SK-N-SH (cell line): ENCODE measurements around the gene CDH18. TPM values are rescaled to one million over a fixed set of nuclear protein-coding genes. Genes with fewer than 3 reads are reported as not detected.

Source experiments
- CTCF ChIA-PET: fragments of 300-600, 350-600 bp; formaldehyde crosslinking; extraction: SDS; loops from one replicate; lab custom pipeline; 2021; lab: Yijun Ruan, JAX
- POLR2A ChIA-PET: fragments of 350-600 bp; sonication (Branson Sonifier 250); formaldehyde crosslinking; extraction: SDS; loops from one replicate; lab custom pipeline; 2020; ENCODE audit warnings: antibody characterized with exemption, inconsistent platforms; lab: Yijun Ruan, JAX
- DNase-seq: peaks from one replicate; pipeline ENCODE4 v3.0.0; 2012
- H2AFZ ChIP-seq: fragments of 200-600 bp; sonication (generic); 2 replicates; pipeline ENCODE4 v1.8.1; 2016; ENCODE audit warnings: antibody characterized with exemption, mild to moderate bottlenecking, low read depth
- H3F3A ChIP-seq: fragments of 200-600 bp; sonication (generic); replicated peaks from 2 replicates; pipeline ENCODE3; 2016; ENCODE audit warnings: antibody characterized with exemption, mild to moderate bottlenecking; ENCODE audit not compliant: insufficient read depth
- H3K27ac ChIP-seq, 2 experiments: fragments of 200-500 bp in 1 of 2; fragments of 200-600 bp in 1 of 2; sonication (Bioruptor generic) in 1 of 2; sonication (generic), shearing (Covaris generic) in 1 of 2; 2 replicates each; pipeline versions ENCODE4 v1.5.1 to v1.6.1; 2014 to 2016; ENCODE audit warnings: low read depth in 2 of 2, inconsistent platforms in 1 of 2, low read length in 1 of 2, mild to moderate bottlenecking in 1 of 2, mixed read lengths in 1 of 2
- H3K27me3 ChIP-seq: fragments of 200-600 bp; sonication (generic), shearing (Covaris generic); 2 replicates; pipeline ENCODE4 v1.6.1; 2016; ENCODE audit warnings: mixed run types; ENCODE audit not compliant: insufficient read depth
- H3K36me3 ChIP-seq, 2 experiments: fragments of 200-500 bp in 1 of 2; fragments of 200-600 bp in 1 of 2; sonication (Bioruptor generic) in 1 of 2; sonication (generic) in 1 of 2; replicated peaks in 1 of 2; 2 replicates each; pipeline versions ENCODE3 to v1.5.1; 2014 to 2016; ENCODE audit warnings: low read length in 1 of 2, mild to moderate bottlenecking in 1 of 2; ENCODE audit not compliant: insufficient read depth in 2 of 2, control insufficient read depth in 1 of 2
- H3K4me1 ChIP-seq, 2 experiments: fragments of 200-500 bp in 1 of 2; fragments of 200-600 bp in 1 of 2; sonication (Bioruptor generic) in 1 of 2; sonication (generic), shearing (Covaris generic) in 1 of 2; 2 replicates each; pipeline versions ENCODE4 v1.5.1 to v1.6.1; 2014 to 2016; ENCODE audit warnings: low read depth in 1 of 2, low read length in 1 of 2, mixed run types in 1 of 2; ENCODE audit not compliant: insufficient read depth in 2 of 2, control insufficient read depth in 1 of 2
- H3K4me2 ChIP-seq: fragments of 200-600 bp; sonication (generic), shearing (Covaris generic); 2 replicates; pipeline ENCODE4 v1.6.1; 2017; ENCODE audit warnings: mixed run types
- H3K4me3 ChIP-seq, 2 experiments: fragments of 200-500 bp in 1 of 2; fragments of 200-600 bp in 1 of 2; sonication (Bioruptor generic) in 1 of 2; sonication (generic), shearing (Covaris generic) in 1 of 2; 2 replicates each; pipeline versions ENCODE4 v1.5.1 to v1.8.1; 2014 to 2016; ENCODE audit warnings: low read depth in 2 of 2, inconsistent platforms in 1 of 2, low read length in 1 of 2, mild to moderate bottlenecking in 1 of 2, mixed read lengths in 1 of 2, moderate library complexity in 1 of 2
- H3K79me2 ChIP-seq: fragments of 200-600 bp; sonication (generic); 2 replicates; pipeline ENCODE4 v1.8.1; 2017; ENCODE audit warnings: mild to moderate bottlenecking; ENCODE audit not compliant: insufficient read depth
- H3K9ac ChIP-seq: fragments of 200-600 bp; sonication (generic); 2 replicates; pipeline ENCODE4 v1.6.1; 2017; ENCODE audit warnings: mixed run types
- H3K9me2 ChIP-seq: fragments of 200-600 bp; sonication (generic); 2 replicates; pipeline ENCODE4 v1.6.1; 2017; ENCODE audit warnings: mixed run types
- H3K9me3 ChIP-seq: fragments of 200-600 bp; sonication (generic); 2 replicates; pipeline ENCODE4 v1.6.1; 2017; ENCODE audit warnings: mixed run types, mild to moderate bottlenecking, moderate library complexity
- H4K20me1 ChIP-seq: fragments of 200-600 bp; sonication (generic); 2 replicates; pipeline ENCODE4 v1.6.1; 2017; ENCODE audit warnings: mild to moderate bottlenecking, mixed run types; ENCODE audit not compliant: insufficient read depth
- CHD2 ChIP-seq: fragments of 150-350 bp; IDR thresholded peaks from 2 replicates; pipeline ENCODE4 v1.6.1; 2018; ENCODE audit warnings: low read length; ENCODE audit not compliant: partially characterized antibody
- ELF1 ChIP-seq: IDR thresholded peaks from 2 replicates; pipeline ENCODE4 v1.4.0; 2012
- EP300 ChIP-seq, 2 experiments: IDR thresholded peaks; 2 replicates each; pipeline versions ENCODE4 v1.4.0 to v1.6.1; 2012; ENCODE audit warnings: borderline replicate concordance in 1 of 2, low read depth in 1 of 2, low read length in 1 of 2
- EZH2phosphoT487 ChIP-seq: fragments of 200-600 bp; sonication (generic); IDR thresholded peaks from 2 replicates; pipeline ENCODE4 v1.6.1; 2017; ENCODE audit warnings: low read depth, mixed run types, mild to moderate bottlenecking, antibody characterized with exemption, moderate library complexity, borderline replicate concordance
- FOSL2 ChIP-seq: IDR thresholded peaks from 2 replicates; pipeline ENCODE4 v1.4.0; 2012; ENCODE audit warnings: low read depth, mild to moderate bottlenecking, moderate library complexity, borderline replicate concordance
- FOXJ3 ChIP-seq: sonication (generic); formaldehyde crosslinking; IDR thresholded peaks from 2 replicates; pipeline ENCODE4 v1.5.1; 2020; ENCODE audit warnings: mild to moderate bottlenecking, missing genetic modification reagents
- IRF3 ChIP-seq: fragments of 150-350 bp; IDR thresholded peaks from 2 replicates; pipeline ENCODE4 v1.6.1; 2016; ENCODE audit warnings: mild to moderate bottlenecking, low read depth, low read length
- MEF2A ChIP-seq: IDR thresholded peaks from 2 replicates; pipeline ENCODE4 v1.4.0; 2012; ENCODE audit warnings: low read depth, borderline replicate concordance
- NFIC ChIP-seq: IDR thresholded peaks from 2 replicates; pipeline ENCODE4 v1.4.0; 2012; ENCODE audit warnings: borderline replicate concordance
- PBX3 ChIP-seq: IDR thresholded peaks from 2 replicates; pipeline ENCODE4; 2012
- RAD21 ChIP-seq: IDR thresholded peaks from 2 replicates; pipeline ENCODE4 v1.6.1; 2012; ENCODE audit warnings: mild to moderate bottlenecking, low read length
- RXRA ChIP-seq: IDR thresholded peaks from 2 replicates; pipeline ENCODE4 v1.4.0; 2012; ENCODE audit warnings: low read depth, mild to moderate bottlenecking, borderline replicate concordance
- TAF1 ChIP-seq: IDR thresholded peaks from 2 replicates; pipeline ENCODE4 v1.6.1; 2012; ENCODE audit warnings: low read depth, mild to moderate bottlenecking, low read length, moderate library complexity, borderline replicate concordance
- TCF12 ChIP-seq: IDR thresholded peaks from 2 replicates; pipeline ENCODE4 v1.4.0; 2012
- USF2 ChIP-seq: fragments of 150-350 bp; IDR thresholded peaks from 2 replicates; pipeline ENCODE4 v1.6.1; 2017; ENCODE audit warnings: antibody characterized with exemption, low read length, low read depth, borderline replicate concordance
- WGBS: methylation state at CpG from one replicate; pipeline ENCODE4 v1.1.6; 2017; ENCODE audit warnings: low lambda C conversion rate; 5-methylcytosine and 5-hydroxymethylcytosine counted together
- polyA plus RNA-seq, 3 experiments: library from polyadenylated mRNA; depleted of rRNA; stranded (reverse); fragments of >200 nt; gene quantifications; 2 replicates each; pipeline ENCODE4 v1.2.3, GENCODE V29; 2012

CDH18 gene
- polyA plus RNA-seq, 1 of the 3 experiments (the other 2 are of a cell fraction) = 6.0 TPM

GRCh38 chr5:19555436-19555835, 432.6 kb downstream of the CDH18 start (continued):
- no peak for TF ChIP-seq IRF3
- TF ChIP-seq EZH2phosphoT487 = no peak
- TF ChIP-seq FOSL2 = no peak

GRCh38 chr5:19554524-19554923, 433.5 kb downstream of the CDH18 start:
- ChIA-PET CTCF (no interaction called here), POLR2A (no interaction called here)
- no peaks in the 10 kb centered on the region for H3K9me2 ChIP-seq
- no peaks in the 10 kb centered on the region for H3K27me3 ChIP-seq
- no peaks in the 10 kb centered on the region for H3K36me3 ChIP-seq
- H3K27ac ChIP-seq = no peak overlapping the region
- H3K4me3 ChIP-seq = no peak overlapping the region
- no peaks in the 10 kb centered on the region for H3K79me2 ChIP-seq
- H4K20me1 ChIP-seq = no peaks in the 10 kb centered on the region
- no peak overlapping the region for H2AFZ ChIP-seq
- no peak overlapping the region for H3K4me2 ChIP-seq
- TF ChIP-seq CHD2 (no peak), RAD21 (peak; percentile 31; the same call in 1 of the 2 replicates)
- 14% methylated on average over 1 of the region's 1 CpG for WGBS
- DNase-seq = no peak
- no peaks in the 10 kb centered on the region for H3F3A ChIP-seq
- H3K9me3 ChIP-seq = no peaks in the 10 kb centered on the region
- no peaks in the 10 kb centered on the region for H3K4me1 ChIP-seq
- H3K9ac ChIP-seq = no peak overlapping the region

GRCh38 chr5:19547640-19548039, 440.4 kb downstream of the CDH18 start:
- Histone ChIP-seq H2AFZ (no peak overlapping the region), H3K36me3 (peaks cover 0 to 5% of the 10 kb centered on the region in 2 experiments), H3K9me2 (no peaks in the 10 kb centered on the region), H3K4me3 (no peak overlapping the region), H3K9ac (no peak overlapping the region), H3K4me2 (no peak overlapping the region), H3K27me3 (no peaks in the 10 kb centered on the region), H3F3A (no peaks in the 10 kb centered on the region), H3K27ac (no peak overlapping the region), H3K79me2 (no peaks in the 10 kb centered on the region), H3K9me3 (no peaks in the 10 kb centered on the region), H3K4me1 (no peaks in the 10 kb centered on the region), H4K20me1 (no peaks in the 10 kb centered on the region)
- TF ChIP-seq NFIC (peak; percentile 47), MEF2A (no peak)
- no peak for DNase-seq
- ChIA-PET CTCF (no interaction called here), POLR2A (no interaction called here)
- 2% methylated on average over 3 of the region's 3 CpGs for WGBS

- WGBS = 44% methylated on average over 1 of the region's 1 CpG
These were observed 441.5 kb downstream of the CDH18 start for GRCh38 chr5:19546521-19546920.

More at GRCh38 chr5:19546521-19546920, 441.5 kb downstream of the CDH18 start:
- Histone ChIP-seq H3K9me2 (no peaks in the 10 kb centered on the region), H3K79me2 (no peaks in the 10 kb centered on the region), H3K9ac (no peak overlapping the region), H3K27ac (no peak overlapping the region), H3K27me3 (no peaks in the 10 kb centered on the region), H3K9me3 (no peaks in the 10 kb centered on the region), H3F3A (no peaks in the 10 kb centered on the region), H3K4me1 (no peaks in the 10 kb centered on the region), H3K4me3 (no peak overlapping the region), H4K20me1 (no peaks in the 10 kb centered on the region), H2AFZ (no peak overlapping the region), H3K4me2 (no peak overlapping the region), H3K36me3 (peaks cover 0 to 5% of the 10 kb centered on the region in 2 experiments)
- ChIA-PET CTCF (no interaction called here), POLR2A (no interaction called here)
- no peak for DNase-seq
- TF ChIP-seq FOXJ3 (CRISPR knock-in tag) (no peak), RXRA (no peak), EP300 (IDR thresholded peaks at IDR 0.05; ENCODE audit: borderline replicate concordance in 1 of 2, low read depth in 1 of 2, low read length in 1 of 2) (no peak), TAF1 (no peak), PBX3 (no peak), ELF1 (no peak), TCF12 (no peak), USF2 (no peak)
